OCI-LY7 (cell line): ENCODE measurements around the gene HRAS. TPM values are rescaled to one million over a fixed set of nuclear protein-coding genes. Genes with fewer than 3 reads are reported as not detected.

Experiments used
- BruUV-seq: library from RNA; stranded (reverse); fragments of 400-500 nt; replicated peaks from 2 replicates; lab custom pipeline; 2021; lab: Mats Ljungman, UMichigan
- CTCF ChIA-PET: fragments of 300-600 bp; sonication (Branson Sonifier 250); formaldehyde crosslinking; loops from one replicate; lab custom pipeline; 2022; ENCODE audit warnings: antibody characterized with exemption; ENCODE audit not compliant: unreplicated experiment; lab: Charles Lee
- POLR2A ChIA-PET: fragments of 300-600 bp; sonication (Branson Sonifier 250); formaldehyde crosslinking; loops from one replicate; lab custom pipeline; 2022; ENCODE audit warnings: antibody characterized with exemption; lab: Charles Lee
- DNase-seq: peaks from one replicate; pipeline ENCODE4 v3.0.0-alpha.2; 2015; ENCODE audit warnings: low spot score
- H2AFZ ChIP-seq: fragments of 200-600 bp; sonication (generic), shearing (Covaris generic); 2 replicates; pipeline ENCODE4 v1.6.1; 2014; ENCODE audit warnings: mild to moderate bottlenecking, antibody characterized with exemption, low read length, moderate library complexity
- H3K27ac ChIP-seq: fragments of 200-600 bp; sonication (generic); 2 replicates; pipeline ENCODE4 v1.5.1; 2014; ENCODE audit warnings: mixed run types, low read depth, mild to moderate bottlenecking, moderate library complexity, low read length, inconsistent platforms; ENCODE audit not compliant: poor library complexity, severe bottlenecking
- H3K36me3 ChIP-seq: fragments of 200-600 bp; sonication (generic); 2 replicates; pipeline ENCODE4 v1.6.1; 2014; ENCODE audit warnings: mild to moderate bottlenecking, antibody characterized with exemption, low read length, moderate library complexity, mixed read lengths; ENCODE audit not compliant: insufficient read depth
- H3K4me1 ChIP-seq: fragments of 200-600 bp; sonication (generic); 2 replicates; pipeline ENCODE4 v1.5.1; 2014; ENCODE audit warnings: mild to moderate bottlenecking, low read length; ENCODE audit not compliant: insufficient read depth, poor library complexity, severe bottlenecking
- H3K4me2 ChIP-seq: fragments of 200-600 bp; sonication (generic); 2 replicates; pipeline ENCODE4 v1.6.1; 2014; ENCODE audit warnings: mild to moderate bottlenecking, low read length
- H3K4me3 ChIP-seq: fragments of 200-600 bp; sonication (generic); 2 replicates; pipeline ENCODE4 v1.5.1; 2014; ENCODE audit warnings: mild to moderate bottlenecking, low read depth, low read length; ENCODE audit not compliant: poor library complexity, severe bottlenecking
- H3K79me2 ChIP-seq: fragments of 200-600 bp; sonication (generic); 2 replicates; pipeline ENCODE4 v1.6.1; 2016; ENCODE audit warnings: low read depth, mild to moderate bottlenecking, low read length, moderate library complexity, mixed read lengths; ENCODE audit not compliant: insufficient read depth
- H3K9me2 ChIP-seq: fragments of 200-600 bp; sonication (generic); 2 replicates; pipeline ENCODE4 v1.6.1; 2016; ENCODE audit warnings: mild to moderate bottlenecking, low read length, mixed read lengths; ENCODE audit not compliant: insufficient read depth
- H3K9me3 ChIP-seq: fragments of 200-600 bp; sonication (generic); 2 replicates; pipeline ENCODE4 v1.6.1; 2014; ENCODE audit warnings: mild to moderate bottlenecking, mixed run types, low read length, mixed read lengths
- H4K20me1 ChIP-seq: fragments of 200-600 bp; sonication (generic); 2 replicates; pipeline ENCODE4 v1.6.1; 2014; ENCODE audit warnings: mild to moderate bottlenecking, antibody characterized with exemption, low read length, moderate library complexity, mixed read lengths; ENCODE audit not compliant: insufficient read depth
- CTCF ChIP-seq: fragments of 200-600 bp; sonication (generic); conservative IDR thresholded peaks from 2 replicates; pipeline ENCODE4 v1.5.1; 2014; ENCODE audit warnings: mild to moderate bottlenecking, antibody characterized with exemption, low read length, moderate library complexity, mixed read lengths
- EZH2phosphoT487 ChIP-seq: fragments of 200-600 bp; sonication (generic); IDR thresholded peaks from 2 replicates; pipeline ENCODE4 v1.6.1; 2018; ENCODE audit warnings: low read depth, borderline replicate concordance, mild to moderate bottlenecking, mixed run types, antibody characterized with exemption, low read length, moderate library complexity, mixed read lengths
- intact Hi-C: fragments of 100-400 bp; cut with micrococcal nuclease; formaldehyde crosslinking; loops from one replicate; pipeline ENCODE4 v1.10.0; 2022; ENCODE audit not compliant: unreplicated experiment
- total RNA-seq, 2 experiments: library from RNA; depleted of rRNA in 1 of 2; stranded (reverse); fragments of >200 nt in 1 of 2; shearing (Covaris generic) in 1 of 2; gene quantifications; 2 replicates each; pipeline ENCODE4 v1.2.3, GENCODE V29; 2014 to 2022

The HRAS gene
- total RNA-seq, 2 experiments from 2014 or later, result 46.9 to 53.0 TPM

- H3K36me3 ChIP-seq, result no peaks in the 10 kb centered on the region
- no peak overlapping the region for H2AFZ ChIP-seq
- POLR2A ChIA-PET, result interaction anchor here (1.2 kb wide), 1 partner anchor 15 kb away, joined by 3 read pairs; no protein-coding TSS in a partner anchor
- H3K4me2 ChIP-seq, result no peak overlapping the region
- no TSS peak for BruUV-seq
- intact Hi-C loops, result loop anchor here (5.0 kb wide), 1 partner anchor 231 kb away; the partner anchor contains the start of gene SLC25A22
- H3K9me2 ChIP-seq, result no peaks in the 10 kb centered on the region
- H3K4me3 ChIP-seq, result no peak overlapping the region
- H3K79me2 ChIP-seq, result no peaks in the 10 kb centered on the region
- TF ChIP-seq CTCF (no peak), EZH2phosphoT487 (no peak)
- no peak overlapping the region for H3K27ac ChIP-seq
- CTCF ChIA-PET, result no interaction called here
- no peaks in the 10 kb centered on the region for H4K20me1 ChIP-seq
- H3K4me1 ChIP-seq, result peaks cover 23% of the 10 kb centered on the region
- H3K9me3 ChIP-seq, result no peaks in the 10 kb centered on the region
- no peak for DNase-seq
Observed at GRCh38 chr11:565921-566509, 30.6 kb upstream of the HRAS start.

GRCh38 chr11:563812-564578 lies 28.6 kb upstream of the HRAS start:
- intact Hi-C loops, result no loop called here
- ChIA-PET CTCF (no interaction called here), POLR2A (no interaction called here)
- H3K27ac ChIP-seq, result no peak overlapping the region
- no peak overlapping the region for H3K4me3 ChIP-seq
- no TSS peak for BruUV-seq
- H3K4me2 ChIP-seq, result no peak overlapping the region
- no peaks in the 10 kb centered on the region for H3K9me2 ChIP-seq
- no peaks in the 10 kb centered on the region for H3K9me3 ChIP-seq
- no peak overlapping the region for H2AFZ ChIP-seq
- no peak for DNase-seq
- no peak for TF ChIP-seq EZH2phosphoT487
- TF ChIP-seq CTCF, result no peak
- H3K79me2 ChIP-seq, result no peaks in the 10 kb centered on the region
- H3K36me3 ChIP-seq, result no peaks in the 10 kb centered on the region
- H4K20me1 ChIP-seq, result no peaks in the 10 kb centered on the region
- peaks cover 29% of the 10 kb centered on the region for H3K4me1 ChIP-seq
